ENCODE measurements around the gene WDR18. TPM values are rescaled to one million over a fixed set of nuclear protein-coding genes. Genes with fewer than 3 reads are reported as not detected.

The WDR18 gene
- polyA plus RNA-seq, 1 donor (not counting 4 experiments of a cell fraction or from before 2014, with no cell fraction given), result 26.3 TPM

DNA sequence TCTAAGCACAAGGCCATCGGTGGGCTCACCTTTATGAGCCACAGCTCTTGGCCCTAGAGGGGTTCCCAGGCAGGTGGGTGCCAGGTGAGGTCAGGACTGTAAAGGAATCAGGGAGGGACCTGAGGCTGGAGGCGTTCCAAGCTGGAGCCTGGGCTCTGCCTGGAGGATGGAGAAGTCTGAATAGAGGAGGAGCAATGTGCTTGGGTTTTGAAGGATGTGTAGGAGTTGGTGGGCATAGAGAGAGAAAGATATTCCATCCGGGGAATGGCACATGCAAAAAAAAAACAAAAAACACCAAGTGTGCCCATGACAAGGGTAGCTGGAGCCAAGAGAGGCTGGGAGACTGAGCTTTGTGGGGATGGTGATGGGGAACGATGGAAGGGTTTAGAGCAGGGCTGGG, 18.5 kb downstream of the WDR18 start:
- no peak overlapping the region for H2AFZ ChIP-seq (ENCODE audit: control insufficient read depth, low read length)
- H3K36me3 ChIP-seq (ENCODE audit: control insufficient read depth in 2 of 2, extremely low read depth in 1 of 2, insufficient read depth in 2 of 2, low read length in 2 of 2), result no peaks in the 10 kb centered on the region
- H3K9me3 ChIP-seq (ENCODE audit: control insufficient read depth, low read depth, low read length), result no peaks in the 10 kb centered on the region
- no peak overlapping the region for H3K4me3 ChIP-seq (ENCODE audit: control insufficient read depth in 2 of 3, extremely low read depth in 1 of 3, insufficient read depth in 2 of 3, low read depth in 1 of 3, low read length in 3 of 3)
- no peak for FAIRE-seq
- no peak overlapping the region for H3K9ac ChIP-seq (ENCODE audit: control insufficient read depth, extremely low read depth, insufficient read depth, low read length)
- no peaks in the 10 kb centered on the region for H3K79me2 ChIP-seq (ENCODE audit: control insufficient read depth, insufficient read depth, low read length)
- peaks cover 3% of the 10 kb centered on the region for H4K20me1 ChIP-seq (ENCODE audit: control insufficient read depth, extremely low read depth, insufficient read depth, low read length)
- dilution Hi-C loops (cut with MboI; ENCODE audit: extremely low pct_ligation_motif_present, low sequenced_read_pairs), result no loop called here
- TF ChIP-seq EZH2 (IDR thresholded peaks at IDR 0.05; ENCODE audit: low read length), result no peak
- no peaks in the 10 kb centered on the region for H3K9me1 ChIP-seq (ENCODE audit: control insufficient read depth, extremely low read depth, insufficient read depth, low read length)
- DNase-seq (ENCODE audit: low read depth, low spot score), result no peak
- no peak overlapping the region for H3K27ac ChIP-seq (ENCODE audit: control insufficient read depth, insufficient read depth, low read length)
- H3K4me1 ChIP-seq (ENCODE audit: control insufficient read depth, extremely low read depth, insufficient read depth, low read length), result no peaks in the 10 kb centered on the region
- peaks cover 41% of the 10 kb centered on the region for H3K27me3 ChIP-seq (ENCODE audit: control insufficient read depth, extremely low read depth, insufficient read depth, low read length)
- H3K4me2 ChIP-seq (ENCODE audit: control insufficient read depth, extremely low read depth, insufficient read depth, low read depth, low read length), result no peak overlapping the region

DNA sequence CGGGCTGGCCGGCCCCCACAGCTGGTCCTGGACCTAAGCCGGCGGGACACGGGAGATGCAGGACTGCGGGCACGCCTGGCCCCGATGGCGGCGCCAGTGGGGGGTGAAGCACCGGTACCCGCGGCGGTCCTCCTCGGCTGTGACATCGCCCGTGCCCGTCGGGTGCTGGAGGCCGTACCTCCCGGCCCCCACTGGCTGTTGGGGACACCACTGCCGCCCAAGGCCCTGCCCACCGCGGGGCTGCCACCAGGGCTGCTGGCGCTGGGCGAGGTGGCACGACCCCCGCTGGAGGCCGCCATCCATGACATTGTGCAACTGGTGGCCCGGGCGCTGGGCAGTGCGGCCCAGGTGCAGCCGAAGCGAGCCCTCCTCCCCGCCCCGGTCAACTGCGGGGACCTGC, 19.1 kb downstream of the WDR18 start:
- H2AFZ ChIP-seq (ENCODE audit: control insufficient read depth, low read length), result no peak overlapping the region
- peaks cover 35% of the 10 kb centered on the region for H3K27me3 ChIP-seq (ENCODE audit: control insufficient read depth, extremely low read depth, insufficient read depth, low read length)
- H3K36me3 ChIP-seq (ENCODE audit: control insufficient read depth in 2 of 2, extremely low read depth in 1 of 2, insufficient read depth in 2 of 2, low read length in 2 of 2), result no peaks in the 10 kb centered on the region
- peaks cover 3% of the 10 kb centered on the region for H4K20me1 ChIP-seq (ENCODE audit: control insufficient read depth, extremely low read depth, insufficient read depth, low read length)
- DNase-seq (ENCODE audit: low read depth, low spot score) (no peak), FAIRE-seq (no peak)
- no peak overlapping the region for H3K9ac ChIP-seq (ENCODE audit: control insufficient read depth, extremely low read depth, insufficient read depth, low read length)
- no peaks in the 10 kb centered on the region for H3K4me1 ChIP-seq (ENCODE audit: control insufficient read depth, extremely low read depth, insufficient read depth, low read length)
- H3K9me3 ChIP-seq (ENCODE audit: control insufficient read depth, low read depth, low read length), result no peaks in the 10 kb centered on the region
- H3K79me2 ChIP-seq (ENCODE audit: control insufficient read depth, insufficient read depth, low read length), result no peaks in the 10 kb centered on the region
- TF ChIP-seq, protein P1, sequence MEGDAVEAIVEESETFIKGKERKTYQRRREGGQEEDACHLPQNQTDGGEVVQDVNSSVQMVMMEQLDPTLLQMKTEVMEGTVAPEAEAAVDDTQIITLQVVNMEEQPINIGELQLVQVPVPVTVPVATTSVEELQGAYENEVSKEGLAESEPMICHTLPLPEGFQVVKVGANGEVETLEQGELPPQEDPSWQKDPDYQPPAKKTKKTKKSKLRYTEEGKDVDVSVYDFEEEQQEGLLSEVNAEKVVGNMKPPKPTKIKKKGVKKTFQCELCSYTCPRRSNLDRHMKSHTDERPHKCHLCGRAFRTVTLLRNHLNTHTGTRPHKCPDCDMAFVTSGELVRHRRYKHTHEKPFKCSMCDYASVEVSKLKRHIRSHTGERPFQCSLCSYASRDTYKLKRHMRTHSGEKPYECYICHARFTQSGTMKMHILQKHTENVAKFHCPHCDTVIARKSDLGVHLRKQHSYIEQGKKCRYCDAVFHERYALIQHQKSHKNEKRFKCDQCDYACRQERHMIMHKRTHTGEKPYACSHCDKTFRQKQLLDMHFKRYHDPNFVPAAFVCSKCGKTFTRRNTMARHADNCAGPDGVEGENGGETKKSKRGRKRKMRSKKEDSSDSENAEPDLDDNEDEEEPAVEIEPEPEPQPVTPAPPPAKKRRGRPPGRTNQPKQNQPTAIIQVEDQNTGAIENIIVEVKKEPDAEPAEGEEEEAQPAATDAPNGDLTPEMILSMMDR (optimal IDR thresholded peaks at IDR 0.05 in 1 of 3, IDR thresholded peaks at IDR 0.05 in 1 of 3, conservative IDR thresholded peaks at IDR 0.05 in 1 of 3; ENCODE audit: extremely low read depth in 1 of 3, insufficient read depth in 2 of 3, low read length in 3 of 3), result no peak
- TF ChIP-seq EZH2 (IDR thresholded peaks at IDR 0.05; ENCODE audit: low read length), result no peak
- H3K27ac ChIP-seq (ENCODE audit: control insufficient read depth, insufficient read depth, low read length), result no peak overlapping the region
- H3K4me3 ChIP-seq (ENCODE audit: control insufficient read depth in 2 of 3, extremely low read depth in 1 of 3, insufficient read depth in 2 of 3, low read depth in 1 of 3, low read length in 3 of 3), result no peak overlapping the region
- H3K9me1 ChIP-seq (ENCODE audit: control insufficient read depth, extremely low read depth, insufficient read depth, low read length), result no peaks in the 10 kb centered on the region
- no peak overlapping the region for H3K4me2 ChIP-seq (ENCODE audit: control insufficient read depth, extremely low read depth, insufficient read depth, low read depth, low read length)
- dilution Hi-C loops (cut with MboI; ENCODE audit: extremely low pct_ligation_motif_present, low sequenced_read_pairs), result no loop called here

DNA sequence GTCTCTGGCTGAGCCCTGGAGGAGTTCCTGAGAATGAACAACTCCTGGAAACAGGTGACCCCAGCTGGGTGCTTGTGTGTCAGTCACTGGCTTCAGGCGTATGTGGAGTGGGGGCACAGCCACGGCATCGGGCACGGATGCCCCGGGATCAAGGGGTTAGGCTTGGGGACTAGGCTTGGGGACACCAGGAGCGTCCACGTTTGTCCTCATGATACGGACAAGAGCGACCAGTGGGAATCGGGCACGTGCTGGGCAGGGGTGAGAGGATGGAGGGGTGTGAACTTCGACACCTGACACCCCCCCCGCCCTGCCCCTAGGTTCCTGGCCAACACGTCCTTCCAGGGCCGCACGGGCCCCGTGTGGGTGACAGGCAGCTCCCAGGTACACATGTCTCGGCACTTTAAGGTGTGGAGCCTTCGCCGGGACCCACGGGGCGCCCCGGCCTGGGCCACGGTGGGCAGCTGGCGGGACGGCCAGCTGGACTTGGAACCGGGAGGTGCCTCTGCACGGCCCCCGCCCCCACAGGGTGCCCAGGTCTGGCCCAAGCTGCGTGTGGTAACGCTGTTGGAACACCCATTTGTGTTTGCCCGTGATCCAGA, 20.2 kb downstream of the WDR18 start:
- Histone ChIP-seq H3K27me3 (ENCODE audit: control insufficient read depth, extremely low read depth, insufficient read depth, low read length) (peaks cover 24% of the 10 kb centered on the region), H3K27ac (ENCODE audit: control insufficient read depth, insufficient read depth, low read length) (no peak overlapping the region), H3K79me2 (ENCODE audit: control insufficient read depth, insufficient read depth, low read length) (no peaks in the 10 kb centered on the region), H3K9ac (ENCODE audit: control insufficient read depth, extremely low read depth, insufficient read depth, low read length) (no peak overlapping the region), H2AFZ (ENCODE audit: control insufficient read depth, low read length) (no peak overlapping the region), H3K4me1 (ENCODE audit: control insufficient read depth, extremely low read depth, insufficient read depth, low read length) (no peaks in the 10 kb centered on the region), H3K9me1 (ENCODE audit: control insufficient read depth, extremely low read depth, insufficient read depth, low read length) (no peaks in the 10 kb centered on the region), H3K36me3 (ENCODE audit: control insufficient read depth in 2 of 2, extremely low read depth in 1 of 2, insufficient read depth in 2 of 2, low read length in 2 of 2) (peaks cover 0 to 3% of the 10 kb centered on the region in 2 experiments), H3K4me3 (ENCODE audit: control insufficient read depth in 2 of 3, extremely low read depth in 1 of 3, insufficient read depth in 2 of 3, low read depth in 1 of 3, low read length in 3 of 3) (no peak overlapping the region), H4K20me1 (ENCODE audit: control insufficient read depth, extremely low read depth, insufficient read depth, low read length) (no peaks in the 10 kb centered on the region), H3K4me2 (ENCODE audit: control insufficient read depth, extremely low read depth, insufficient read depth, low read depth, low read length) (no peak overlapping the region), H3K9me3 (ENCODE audit: control insufficient read depth, low read depth, low read length) (no peaks in the 10 kb centered on the region)
- no peak for FAIRE-seq
- TF ChIP-seq, protein P1 (optimal IDR thresholded peaks at IDR 0.05 in 1 of 3, IDR thresholded peaks at IDR 0.05 in 1 of 3, conservative IDR thresholded peaks at IDR 0.05 in 1 of 3; ENCODE audit: extremely low read depth in 1 of 3, insufficient read depth in 2 of 3, low read length in 3 of 3), result no peak
- no peak for TF ChIP-seq EZH2 (IDR thresholded peaks at IDR 0.05; ENCODE audit: low read length)
- dilution Hi-C loops (cut with MboI; ENCODE audit: extremely low pct_ligation_motif_present, low sequenced_read_pairs), result no loop called here
- DNase-seq (ENCODE audit: low read depth, low spot score), result no peak

Measured in keratinocyte (primary cell).